ENCODE measurements around the gene CFHR4.
"Not testable (repeated sequence)": the region's sequence is repeated elsewhere in the genome, so short reads cannot be mapped to it uniquely, and the experiment has no call there.

The CFHR4 gene

GRCh38 chr1:196933531-196934189 is 45.8 kb downstream of the CFHR4 start:
- H3K4me1 ChIP-seq (ENCODE audit: insufficient read depth, low read length, severe bottlenecking), result no peaks in the 10 kb centered on the region
- H3K36me3 ChIP-seq (ENCODE audit: insufficient read depth, low read length), result no peaks in the 10 kb centered on the region
- H3K4me3 ChIP-seq (ENCODE audit: low read depth, low read length, poor library complexity, severe bottlenecking), result no peak overlapping the region
- no peaks in the 10 kb centered on the region for H3K79me2 ChIP-seq (ENCODE audit: insufficient read depth, low read length)
- no peak overlapping the region for H3K4me2 ChIP-seq (ENCODE audit: low read length)
- no peaks in the 10 kb centered on the region for H3K27me3 ChIP-seq (ENCODE audit: insufficient read depth, low read length)
- H3K9me3 ChIP-seq (ENCODE audit: low read length), result no peaks in the 10 kb centered on the region
- H3K27ac ChIP-seq (ENCODE audit: low read depth, low read length, poor library complexity, severe bottlenecking), result no peak overlapping the region
- TF ChIP-seq CTCF (IDR thresholded peaks at IDR 0.05; ENCODE audit: low read length) (no peak), EZH2 (IDR thresholded peaks at IDR 0.05; ENCODE audit: borderline replicate concordance, low read length) (no peak)
- no peaks in the 10 kb centered on the region for H3K9me2 ChIP-seq (ENCODE audit: low read depth, low read length)
- H2AFZ ChIP-seq (ENCODE audit: low read length), result no peak overlapping the region
- no peak overlapping the region for H3K9ac ChIP-seq (ENCODE audit: low read length)
- H4K20me1 ChIP-seq (ENCODE audit: insufficient read depth, low read length), result no peaks in the 10 kb centered on the region
- H3F3A ChIP-seq (ENCODE audit: insufficient read depth, low read length), result no peaks in the 10 kb centered on the region

GRCh38 chr1:196941474-196941873 is 53.6 kb downstream of the CFHR4 start:
- H3K4me1 ChIP-seq (ENCODE audit: insufficient read depth, low read length, severe bottlenecking); H3K4me2 ChIP-seq (ENCODE audit: low read length); H3K27me3 ChIP-seq (ENCODE audit: insufficient read depth, low read length); H3F3A ChIP-seq (ENCODE audit: insufficient read depth, low read length); H3K36me3 ChIP-seq (ENCODE audit: insufficient read depth, low read length); H3K9ac ChIP-seq (ENCODE audit: low read length); H3K4me3 ChIP-seq (ENCODE audit: low read depth, low read length, poor library complexity, severe bottlenecking); H3K79me2 ChIP-seq (ENCODE audit: insufficient read depth, low read length); H2AFZ ChIP-seq (ENCODE audit: low read length); H3K9me2 ChIP-seq (ENCODE audit: low read depth, low read length); H4K20me1 ChIP-seq (ENCODE audit: insufficient read depth, low read length); H3K9me3 ChIP-seq (ENCODE audit: low read length); H3K27ac ChIP-seq (ENCODE audit: low read depth, low read length, poor library complexity, severe bottlenecking): not testable (repeated sequence)

- H3K36me3 ChIP-seq (ENCODE audit: insufficient read depth, low read length); H2AFZ ChIP-seq (ENCODE audit: low read length); H3K9ac ChIP-seq (ENCODE audit: low read length); H3K9me3 ChIP-seq (ENCODE audit: low read length); H3K27ac ChIP-seq (ENCODE audit: low read depth, low read length, poor library complexity, severe bottlenecking); H4K20me1 ChIP-seq (ENCODE audit: insufficient read depth, low read length); H3K4me1 ChIP-seq (ENCODE audit: insufficient read depth, low read length, severe bottlenecking); H3K9me2 ChIP-seq (ENCODE audit: low read depth, low read length); H3K79me2 ChIP-seq (ENCODE audit: insufficient read depth, low read length); H3K27me3 ChIP-seq (ENCODE audit: insufficient read depth, low read length); H3K4me2 ChIP-seq (ENCODE audit: low read length); H3F3A ChIP-seq (ENCODE audit: insufficient read depth, low read length); H3K4me3 ChIP-seq (ENCODE audit: low read depth, low read length, poor library complexity, severe bottlenecking): not testable (repeated sequence)
Observed at GRCh38 chr1:196943568-196943967, 55.7 kb downstream of the CFHR4 start, which contains the start of gene CFHR2. TSS of gene CFHR2 (plus strand) at chr1:196943738. CDS start at chr1:196943881, 143 bp downstream.

- no peak overlapping the region for H3K9ac ChIP-seq (ENCODE audit: low read length)
- H3K4me1 ChIP-seq (ENCODE audit: insufficient read depth, low read length, severe bottlenecking), result no peaks in the 10 kb centered on the region
- no peak overlapping the region for H3K4me2 ChIP-seq (ENCODE audit: low read length)
- TF ChIP-seq CTCF (IDR thresholded peaks at IDR 0.05; ENCODE audit: low read length) (no peak), EZH2 (IDR thresholded peaks at IDR 0.05; ENCODE audit: borderline replicate concordance, low read length) (no peak)
- no peaks in the 10 kb centered on the region for H3K79me2 ChIP-seq (ENCODE audit: insufficient read depth, low read length)
- no peaks in the 10 kb centered on the region for H3F3A ChIP-seq (ENCODE audit: insufficient read depth, low read length)
- no peaks in the 10 kb centered on the region for H3K9me3 ChIP-seq (ENCODE audit: low read length)
- H3K9me2 ChIP-seq (ENCODE audit: low read depth, low read length), result no peaks in the 10 kb centered on the region
- no peak overlapping the region for H3K27ac ChIP-seq (ENCODE audit: low read depth, low read length, poor library complexity, severe bottlenecking)
- no peaks in the 10 kb centered on the region for H3K27me3 ChIP-seq (ENCODE audit: insufficient read depth, low read length)
- no peaks in the 10 kb centered on the region for H4K20me1 ChIP-seq (ENCODE audit: insufficient read depth, low read length)
- no peak overlapping the region for H2AFZ ChIP-seq (ENCODE audit: low read length)
- no peaks in the 10 kb centered on the region for H3K36me3 ChIP-seq (ENCODE audit: insufficient read depth, low read length)
- no peak overlapping the region for H3K4me3 ChIP-seq (ENCODE audit: low read depth, low read length, poor library complexity, severe bottlenecking)
Observed at GRCh38 chr1:196951711-196952394, 64.0 kb downstream of the CFHR4 start.
